Effector memory CD8-positive, alpha-beta T cell (primary cell): Measurements from ENCODE around the gene ZC3H10.
"Not testable (repeated sequence)": the region's sequence is repeated elsewhere in the genome, so short reads cannot be mapped to it uniquely, and the experiment has no call there.

ENCODE experiments used
- ATAC-seq: fragments of 150-1000 bp; cut with Tn5 transposase; replicated peaks from 2 replicates; pipeline ENCODE4 v1.10.0; 2021; ENCODE audit warnings: mild to moderate bottlenecking, moderate library complexity
- DNase-seq, 3 experiments: peaks; one replicate each; pipeline ENCODE4 v3.0.0; 2021
- H3K27ac Mint-ChIP-seq, 2 donors: one replicate each; pipeline ENCODE4 v1.8.0; 2022; ENCODE audit warnings: mild to moderate bottlenecking in 2 of 2, mixed read lengths in 2 of 2, moderate library complexity in 2 of 2
- H3K27me3 Mint-ChIP-seq, 2 donors: one replicate each; pipeline ENCODE4 v1.8.0; 2022; ENCODE audit warnings: mixed read lengths in 2 of 2
- H3K36me3 Mint-ChIP-seq: one replicate; pipeline ENCODE4 v1.8.0; 2022; ENCODE audit warnings: mild to moderate bottlenecking, moderate library complexity, mixed read lengths; ENCODE audit not compliant: insufficient read depth
- H3K4me1 Mint-ChIP-seq, 2 donors: one replicate each; pipeline ENCODE4 v1.8.0; 2022; ENCODE audit warnings: low read depth in 2 of 2, mixed read lengths in 2 of 2
- H3K4me3 Mint-ChIP-seq, 2 donors: one replicate each; pipeline ENCODE4 v1.8.0; 2022; ENCODE audit warnings: mild to moderate bottlenecking in 2 of 2, mixed read lengths in 2 of 2, moderate library complexity in 2 of 2
- H3K9me3 Mint-ChIP-seq, 2 donors: one replicate each; pipeline ENCODE4 v1.8.0; 2022; ENCODE audit warnings: mixed read lengths in 2 of 2
- total RNA-seq, 9 experiments: gene quantifications; one replicate each; lab custom pipeline; 2026; lab: John Stamatoyannopoulos, UW

ZC3H10 gene, protein sequence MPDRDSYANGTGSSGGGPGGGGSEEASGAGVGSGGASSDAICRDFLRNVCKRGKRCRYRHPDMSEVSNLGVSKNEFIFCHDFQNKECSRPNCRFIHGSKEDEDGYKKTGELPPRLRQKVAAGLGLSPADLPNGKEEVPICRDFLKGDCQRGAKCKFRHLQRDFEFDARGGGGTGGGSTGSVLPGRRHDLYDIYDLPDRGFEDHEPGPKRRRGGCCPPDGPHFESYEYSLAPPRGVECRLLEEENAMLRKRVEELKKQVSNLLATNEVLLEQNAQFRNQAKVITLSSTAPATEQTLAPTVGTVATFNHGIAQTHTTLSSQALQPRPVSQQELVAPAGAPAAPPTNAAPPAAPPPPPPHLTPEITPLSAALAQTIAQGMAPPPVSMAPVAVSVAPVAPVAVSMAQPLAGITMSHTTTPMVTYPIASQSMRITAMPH
- total RNA-seq = 12.8 to 36.8 (median 20.4) reads per million in 9 experiments

- peaks cover 52% of the 10 kb centered on the region for H3K36me3 Mint-ChIP-seq
- H3K9me3 Mint-ChIP-seq = no peaks in the 10 kb centered on the region
- DNase-seq (peak; percentile 96 to 97 (median 97)), ATAC-seq (peak; percentile 80)
- no peaks in the 10 kb centered on the region for H3K27me3 Mint-ChIP-seq
- peak within 1 kb of the TSS; percentile 98 to 99 for H3K27ac Mint-ChIP-seq
- peaks cover 25 to 34% of the 10 kb centered on the region in 2 donors for H3K4me1 Mint-ChIP-seq
- peak within 1 kb of the TSS; percentile 96 to 98 for H3K4me3 Mint-ChIP-seq
These were observed at the start of gene ZC3H10 for GRCh38 chr12:56117778-56118687. Gene ZC3H10 (plus strand): TSS chr12:56118266. CDS start chr12:56120563, 2,297 bp downstream.

DNA sequence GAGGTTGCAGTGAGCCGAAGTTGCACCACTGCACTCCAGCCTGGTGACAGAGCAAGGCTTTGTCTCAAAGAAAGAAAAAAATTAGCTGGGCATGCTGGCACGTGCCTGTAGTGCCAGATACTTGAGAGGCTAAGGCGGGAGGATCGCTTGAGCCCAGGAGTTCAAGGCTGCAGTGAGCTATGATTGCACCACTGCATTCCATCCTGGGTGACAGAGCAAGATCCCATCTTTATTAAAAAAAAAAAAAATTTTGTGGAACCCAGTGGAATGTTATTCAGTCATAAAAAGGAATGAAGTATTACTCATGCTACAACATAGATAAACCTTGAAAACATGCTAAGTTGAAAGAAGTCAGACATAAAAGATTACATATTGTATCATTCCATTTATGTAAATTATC lies 46.4 kb upstream of the ZC3H10 start:
- Mint-ChIP-seq H3K9me3 (no peaks in the 10 kb centered on the region), H3K27me3 (no peaks in the 10 kb centered on the region), H3K4me3 (no peak overlapping the region), H3K4me1 (peaks cover 0 to 2% of the 10 kb centered on the region in 2 donors), H3K36me3 (no peaks in the 10 kb centered on the region), H3K27ac (no peak overlapping the region)
- DNase-seq (no peak), ATAC-seq (no peak)

DNA sequence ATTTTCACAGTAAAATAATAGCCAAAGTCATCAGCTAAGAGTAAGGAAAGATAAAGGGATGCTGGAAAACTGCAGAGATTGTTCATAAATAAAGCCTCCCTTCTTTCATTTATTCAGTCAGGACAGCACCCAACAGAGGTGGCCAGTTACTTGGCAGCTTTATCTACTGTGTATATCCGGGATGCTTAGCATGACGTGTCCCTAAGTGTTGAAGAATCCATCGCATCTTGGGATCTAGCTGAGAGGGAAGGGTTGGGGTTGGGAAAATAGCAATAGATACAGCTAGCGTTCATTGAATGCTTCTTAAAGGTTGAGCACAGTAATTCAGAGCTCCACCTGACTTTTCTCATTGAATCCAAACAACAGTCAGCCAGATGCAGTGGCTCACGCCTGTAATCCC lies 43.7 kb upstream of the ZC3H10 start:
- no peak for ATAC-seq
- H3K9me3 Mint-ChIP-seq = no peaks in the 10 kb centered on the region
- no peak for DNase-seq
- H3K4me3 Mint-ChIP-seq = no peak overlapping the region
- H3K27ac Mint-ChIP-seq = no peak overlapping the region
- H3K4me1 Mint-ChIP-seq = peaks cover 0 to 2% of the 10 kb centered on the region in 2 donors
- no peaks in the 10 kb centered on the region for H3K27me3 Mint-ChIP-seq
- no peaks in the 10 kb centered on the region for H3K36me3 Mint-ChIP-seq

- H3K4me1 Mint-ChIP-seq, H3K9me3 Mint-ChIP-seq, DNase-seq, ATAC-seq, H3K36me3 Mint-ChIP-seq: not testable (repeated sequence)
- H3K27ac Mint-ChIP-seq = peak overlapping the region in 1 of 2 donors; percentile 41
- H3K27me3 Mint-ChIP-seq = peaks cover 0 to 17% of the 10 kb centered on the region in 2 donors
- H3K4me3 Mint-ChIP-seq = peak overlapping the region; percentile 27 to 83
These were observed 40.1 kb upstream of the ZC3H10 start for GRCh38 chr12:56077966-56078365.

DNA sequence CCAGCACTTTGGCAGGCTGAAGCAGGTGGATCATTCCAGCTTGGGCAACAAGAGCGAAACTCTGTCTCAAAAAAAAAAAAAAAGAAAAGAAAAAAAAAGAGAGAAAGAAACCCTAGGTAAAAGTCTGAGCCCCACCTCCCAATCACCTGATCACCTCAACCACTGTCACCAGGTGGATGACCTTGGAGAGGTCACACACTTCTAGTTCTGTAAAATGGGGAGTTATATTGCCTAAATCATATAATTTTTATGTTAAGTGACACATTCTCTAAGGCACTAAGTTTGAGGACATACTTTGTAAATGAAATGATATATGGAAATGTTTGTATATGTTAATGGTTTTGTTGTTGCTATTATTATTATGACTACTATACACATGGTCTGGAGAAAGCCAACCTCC lies 39.6 kb upstream of the ZC3H10 start:
- Mint-ChIP-seq H3K27me3 (peaks cover 0 to 18% of the 10 kb centered on the region in 2 donors), H3K9me3 (no peaks in the 10 kb centered on the region), H3K4me3 (peak overlapping the region; percentile 83 to 84), H3K36me3 (peaks cover 3% of the 10 kb centered on the region), H3K4me1 (peaks cover 2 to 4% of the 10 kb centered on the region in 2 donors), H3K27ac (peak overlapping the region in 1 of 2 donors; percentile 41)
- no peak for ATAC-seq
- DNase-seq = no peak

- Mint-ChIP-seq H3K4me3 (peak overlapping the region; percentile 83 to 84), H3K36me3 (peaks cover 3% of the 10 kb centered on the region), H3K27ac (no peak overlapping the region), H3K9me3 (no peaks in the 10 kb centered on the region), H3K27me3 (peaks cover 6 to 25% of the 10 kb centered on the region in 2 donors), H3K4me1 (peaks cover 2 to 4% of the 10 kb centered on the region in 2 donors)
- DNase-seq = peak; percentile 41 to 42 (median 41)
- ATAC-seq = peak; percentile 73
These were observed 38.9 kb upstream of the ZC3H10 start for GRCh38 chr12:56078931-56079722.

- peak; percentile 79 for ATAC-seq
- DNase-seq = peak; percentile 33 to 41 (median 37)
- H3K9me3 Mint-ChIP-seq = no peaks in the 10 kb centered on the region
- peaks cover 3% of the 10 kb centered on the region for H3K36me3 Mint-ChIP-seq
- H3K27me3 Mint-ChIP-seq = peaks cover 6 to 26% of the 10 kb centered on the region in 2 donors
- H3K27ac Mint-ChIP-seq = peak within 1 kb of the TSS in 1 of 2 donors; percentile 55
- H3K4me1 Mint-ChIP-seq = peaks cover 2 to 4% of the 10 kb centered on the region in 2 donors
- H3K4me3 Mint-ChIP-seq = peak within 1 kb of the TSS; percentile 83 to 84
These were observed 38.1 kb upstream of the ZC3H10 start, which contains the start of gene ERBB3 for GRCh38 chr12:56079723-56080555. Gene ERBB3 (plus strand): TSS chr12:56080165. CDS start chr12:56080301, 136 bp downstream.

DNA sequence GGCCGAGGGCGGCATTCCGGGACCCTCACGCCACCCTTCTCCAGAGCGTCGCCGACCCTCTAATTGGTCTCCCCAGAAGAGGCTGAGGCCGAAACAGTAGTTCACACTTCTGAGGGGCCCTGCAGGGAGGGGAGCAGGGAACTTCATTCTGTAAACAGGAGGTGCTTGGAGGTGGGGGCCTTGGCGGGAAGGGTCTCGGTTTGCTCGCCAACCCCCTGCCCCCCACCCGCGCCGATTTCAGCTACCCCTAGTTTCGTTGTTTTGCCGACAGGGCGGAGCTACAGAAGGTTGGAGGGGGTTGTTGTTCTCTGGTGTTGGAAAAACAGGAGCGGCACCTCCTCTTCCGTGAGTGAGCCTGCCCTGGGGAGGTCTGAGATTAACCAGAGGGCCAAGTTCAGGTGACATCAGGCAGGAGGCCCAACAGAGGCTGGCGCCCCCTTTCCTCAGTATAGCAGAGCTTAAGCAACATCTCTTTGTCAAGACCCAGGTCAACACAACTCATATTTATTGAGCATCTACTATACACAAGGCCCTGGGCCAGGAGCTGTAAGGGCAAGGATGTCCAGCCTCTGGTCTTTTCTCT lies 37.4 kb upstream of the ZC3H10 start:
- Mint-ChIP-seq H3K9me3 (no peaks in the 10 kb centered on the region), H3K36me3 (peaks cover 3% of the 10 kb centered on the region), H3K27ac (no peak overlapping the region), H3K4me1 (peaks cover 2 to 4% of the 10 kb centered on the region in 2 donors), H3K27me3 (peaks cover 6 to 26% of the 10 kb centered on the region in 2 donors), H3K4me3 (peak overlapping the region; percentile 83 to 84)
- DNase-seq = no peak
- no peak for ATAC-seq

- peaks cover 6 to 26% of the 10 kb centered on the region in 2 donors for H3K27me3 Mint-ChIP-seq
- no peaks in the 10 kb centered on the region for H3K9me3 Mint-ChIP-seq
- DNase-seq (no peak), ATAC-seq (no peak)
- H3K27ac Mint-ChIP-seq = no peak overlapping the region
- H3K4me3 Mint-ChIP-seq = peak overlapping the region; percentile 83 to 84
- H3K4me1 Mint-ChIP-seq = peaks cover 2 to 4% of the 10 kb centered on the region in 2 donors
- H3K36me3 Mint-ChIP-seq = peaks cover 3% of the 10 kb centered on the region
These were observed 36.4 kb upstream of the ZC3H10 start for GRCh38 chr12:56081393-56082347.

DNA sequence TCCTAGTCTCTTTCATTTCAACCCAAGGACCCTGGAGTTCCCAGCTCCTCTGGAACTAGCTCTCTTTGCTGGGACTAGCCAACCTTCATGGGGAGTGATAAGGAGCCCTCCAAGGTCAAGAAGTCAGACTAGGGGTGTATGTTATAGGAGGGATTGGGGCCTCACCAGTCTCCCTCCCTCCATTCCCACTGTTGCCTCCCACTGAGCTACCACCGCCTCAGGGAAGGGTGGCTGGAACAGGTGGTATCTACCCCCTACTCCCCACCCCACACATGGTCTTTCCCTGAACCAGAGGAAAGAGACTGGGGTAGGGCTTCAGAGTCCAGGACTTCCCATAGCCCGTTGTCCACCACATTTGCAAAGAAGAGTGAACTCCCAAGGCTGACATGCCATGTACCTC lies 35.7 kb upstream of the ZC3H10 start:
- H3K9me3 Mint-ChIP-seq = no peaks in the 10 kb centered on the region
- peaks cover 6 to 26% of the 10 kb centered on the region in 2 donors for H3K27me3 Mint-ChIP-seq
- DNase-seq (no peak), ATAC-seq (no peak)
- peaks cover 2 to 4% of the 10 kb centered on the region in 2 donors for H3K4me1 Mint-ChIP-seq
- no peak overlapping the region for H3K4me3 Mint-ChIP-seq
- H3K27ac Mint-ChIP-seq = no peak overlapping the region
- H3K36me3 Mint-ChIP-seq = peaks cover 3% of the 10 kb centered on the region

GRCh38 chr12:56082967-56083366 lies 35.1 kb upstream of the ZC3H10 start:
- Mint-ChIP-seq H3K4me1 (peaks cover 2 to 4% of the 10 kb centered on the region in 2 donors), H3K27ac (no peak overlapping the region)
- DNase-seq = no peak

More at GRCh38 chr12:56082967-56083366, 35.1 kb upstream of the ZC3H10 start:
- Mint-ChIP-seq H3K36me3 (peaks cover 3% of the 10 kb centered on the region), H3K9me3 (no peaks in the 10 kb centered on the region), H3K27me3 (peaks cover 6 to 26% of the 10 kb centered on the region in 2 donors), H3K4me3 (no peak overlapping the region)
- no peak for ATAC-seq
